Dedifferentiated amniotic fluid mesenchymal stem cell (primary cell): ENCODE data around the gene GABARAPL1.
A peak's percentile ranks its signal among the peaks of the same experiment; 100 is the strongest.
"Not testable (repeated sequence)": the region's sequence is repeated elsewhere in the genome, so short reads cannot be mapped to it uniquely, and the experiment has no call there.

Experiments used
- DNase-seq: peaks from one replicate; pipeline ENCODE4 v3.0.0-alpha.2; 2016; ENCODE audit errors: extremely low spot score

GABARAPL1 gene

DNA sequence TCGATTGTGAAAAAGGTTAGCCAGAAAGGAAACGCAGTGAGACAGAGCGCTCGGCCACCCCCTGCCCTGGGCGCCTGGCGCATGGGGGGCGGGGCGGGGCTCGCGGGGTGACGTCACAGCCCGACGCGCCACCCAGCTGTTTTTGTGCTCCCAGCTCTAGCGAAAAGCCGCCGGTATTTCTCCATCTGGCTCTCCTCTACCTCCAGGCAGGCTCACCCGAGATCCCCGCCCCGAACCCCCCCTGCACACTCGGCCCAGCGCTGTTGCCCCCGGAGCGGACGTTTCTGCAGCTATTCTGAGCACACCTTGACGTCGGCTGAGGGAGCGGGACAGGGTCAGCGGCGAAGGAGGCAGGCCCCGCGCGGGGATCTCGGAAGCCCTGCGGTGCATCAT is at the start of gene GABARAPL1:
Gene GABARAPL1 (plus strand): TSS at position 139 of the 393 bp plus-strand sequence. CDS start 253 bp downstream, at position 392.
- DNase-seq, result peak; percentile 70

DNA sequence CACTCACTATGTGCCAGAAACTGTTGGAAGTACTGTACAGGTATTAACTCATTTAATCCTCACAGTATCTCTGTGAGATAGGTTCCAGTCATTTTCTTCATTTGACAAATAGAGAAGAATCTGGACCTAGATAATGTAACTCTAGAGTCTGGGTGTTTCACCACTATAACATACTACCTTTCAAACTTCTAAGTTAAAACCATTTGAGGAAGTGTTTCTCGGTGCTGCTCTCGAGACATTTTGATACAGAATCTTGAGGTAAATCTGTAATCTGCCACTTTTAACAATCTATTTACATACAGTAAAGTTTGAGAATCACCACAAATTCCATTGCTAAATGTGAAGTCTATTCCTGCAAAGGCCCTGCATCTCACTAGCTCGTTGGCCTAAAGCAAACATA is 49.6 kb upstream of the GABARAPL1 start:
- DNase-seq, result no peak

DNA sequence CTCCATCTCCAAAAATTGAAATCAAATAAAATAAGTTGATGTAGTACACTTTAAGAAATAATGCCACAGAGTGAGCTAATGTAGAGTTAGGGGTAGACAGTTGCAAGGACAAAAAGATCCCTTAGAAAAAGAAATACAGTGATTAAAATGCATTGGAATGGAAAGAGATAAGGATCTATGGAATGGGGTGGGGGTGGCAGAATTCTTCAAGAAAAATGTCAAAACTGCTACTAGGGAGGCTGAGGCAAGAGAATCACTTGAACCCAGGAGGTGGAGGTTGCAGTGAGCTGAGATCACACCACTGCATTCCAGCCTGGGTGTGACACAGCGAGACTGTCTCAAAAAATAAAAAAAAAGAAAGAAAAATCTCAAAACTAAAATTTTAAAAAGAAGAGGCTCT is 47.3 kb upstream of the GABARAPL1 start:
- no peak for DNase-seq

DNA sequence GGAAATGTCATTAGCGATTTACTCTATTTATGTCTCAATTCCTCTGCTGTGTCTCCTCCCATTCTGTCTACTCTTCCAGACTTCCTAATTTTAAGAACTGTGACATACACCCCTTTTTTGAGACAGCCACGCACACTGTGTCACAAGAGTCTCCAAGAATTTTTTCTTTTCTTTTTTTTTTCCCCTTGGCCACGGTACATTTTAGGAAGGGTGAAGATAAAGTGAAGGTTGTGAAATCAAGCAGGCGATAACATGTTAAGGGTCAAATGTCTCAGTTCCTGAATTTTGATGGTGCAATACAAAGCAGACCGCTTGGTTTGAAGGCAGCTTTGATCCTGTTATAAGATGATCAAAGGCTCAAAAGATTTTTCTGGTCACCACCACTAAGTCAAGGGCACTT is 45.1 kb upstream of the GABARAPL1 start:
- DNase-seq, result no peak

DNA sequence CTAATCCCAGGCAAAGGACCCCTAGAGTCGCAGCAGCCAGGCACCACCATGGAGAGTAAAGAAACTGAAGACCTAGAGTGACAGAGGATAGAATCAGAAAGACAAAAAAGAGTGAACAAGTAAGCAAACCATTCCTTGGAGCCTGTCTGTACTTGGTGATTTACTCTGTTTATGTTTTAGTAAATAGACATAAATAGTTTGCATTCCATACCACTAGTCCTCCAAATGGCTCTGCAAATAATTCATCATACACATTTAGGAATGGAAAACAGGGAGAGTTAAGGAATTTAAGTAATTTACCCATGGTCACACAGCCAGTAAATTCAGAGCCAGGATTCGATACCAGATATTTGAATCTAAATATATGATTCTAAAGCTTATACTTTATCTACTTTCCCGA is 43.6 kb upstream of the GABARAPL1 start:
- DNase-seq, result peak; percentile 32

DNA sequence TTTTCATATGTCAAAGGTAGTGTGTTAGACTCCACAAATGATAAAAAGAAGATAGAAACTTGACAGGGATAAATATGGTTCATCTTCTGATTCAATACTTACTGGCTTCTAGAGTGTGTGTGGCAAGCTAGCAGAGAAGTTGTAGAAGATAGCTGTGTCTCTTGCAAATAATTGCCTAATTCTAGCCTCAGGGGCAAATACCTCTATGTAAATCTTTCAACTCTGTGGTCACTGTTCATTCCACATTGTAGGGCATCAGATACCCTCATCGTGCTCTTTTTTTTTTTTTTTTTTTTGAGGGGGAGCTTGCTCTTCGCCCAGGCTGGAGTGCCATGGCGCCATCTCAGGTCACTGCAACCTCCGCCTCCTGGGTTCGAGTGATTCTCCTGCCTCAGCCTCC is 42.5 kb upstream of the GABARAPL1 start:
- DNase-seq, result no peak

DNA sequence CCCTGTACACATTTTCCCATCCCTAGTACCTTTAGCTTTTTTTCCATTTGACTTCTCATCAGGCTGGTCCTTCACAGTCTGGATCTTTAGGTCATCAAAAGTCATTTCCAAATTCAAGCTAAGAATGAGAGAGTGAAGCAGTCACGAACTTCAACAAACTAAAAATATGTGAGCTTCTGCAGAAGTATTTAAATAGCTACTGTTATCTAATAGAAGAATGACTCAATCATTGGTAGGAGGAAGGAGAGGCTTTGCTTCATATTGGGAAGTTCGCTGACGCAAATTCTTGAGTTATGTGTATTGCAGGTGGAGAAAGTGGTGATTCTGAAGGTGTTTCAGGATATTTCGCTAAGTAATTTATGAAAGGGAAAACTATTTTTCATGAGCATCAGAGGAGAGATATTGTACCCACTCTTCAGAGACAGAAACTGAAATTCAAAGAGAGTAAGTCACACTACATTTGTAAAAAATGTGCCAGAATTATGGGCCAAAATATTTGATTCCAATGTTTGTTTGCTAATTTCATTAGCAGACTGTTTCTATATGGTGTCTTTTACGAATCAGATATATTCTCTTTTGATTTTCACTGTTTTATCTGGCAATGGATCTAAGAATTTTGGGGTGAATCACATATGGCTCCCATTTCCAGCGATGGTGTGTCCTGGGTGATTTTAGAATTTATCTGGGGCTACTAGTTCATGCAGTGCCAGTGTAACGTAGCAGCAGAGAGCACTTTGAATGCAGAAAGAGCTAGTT is 40.5 kb upstream of the GABARAPL1 start, which contains the start of gene OLR1:
Gene OLR1 (minus strand): TSS at position 160 of the 756 bp plus-strand sequence. CDS start 55 bp downstream, at position 105.
- no peak for DNase-seq

DNA sequence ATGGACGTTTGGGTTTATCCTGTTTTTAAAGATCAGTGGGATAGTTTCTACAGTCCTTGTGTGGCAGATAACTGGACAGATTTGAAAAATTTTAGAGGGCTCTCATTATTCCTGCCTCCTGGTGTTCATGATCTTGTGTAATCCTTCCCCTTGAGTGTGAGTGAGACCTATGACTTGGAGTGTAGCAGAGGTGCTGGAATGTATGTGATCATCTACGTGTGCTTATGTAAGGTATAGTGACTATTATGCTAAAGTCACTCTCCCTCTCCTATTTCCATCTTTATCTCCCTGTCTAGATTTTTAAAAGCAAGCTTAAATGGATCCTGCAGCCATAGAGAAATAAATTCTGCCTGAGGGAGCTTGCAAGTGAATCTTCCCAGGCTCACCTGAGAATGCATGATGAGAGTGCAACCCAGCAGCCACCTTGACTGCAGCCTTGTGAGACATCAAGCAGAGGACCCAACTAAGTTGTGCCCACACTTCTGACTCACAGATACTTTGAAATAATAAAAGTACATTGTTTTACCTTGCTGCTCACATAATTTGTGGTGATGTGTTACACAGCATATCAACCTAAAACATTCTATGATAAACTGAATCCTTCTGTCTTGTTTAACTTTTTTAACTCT is 37.6 kb upstream of the GABARAPL1 start:
- no peak for DNase-seq

DNA sequence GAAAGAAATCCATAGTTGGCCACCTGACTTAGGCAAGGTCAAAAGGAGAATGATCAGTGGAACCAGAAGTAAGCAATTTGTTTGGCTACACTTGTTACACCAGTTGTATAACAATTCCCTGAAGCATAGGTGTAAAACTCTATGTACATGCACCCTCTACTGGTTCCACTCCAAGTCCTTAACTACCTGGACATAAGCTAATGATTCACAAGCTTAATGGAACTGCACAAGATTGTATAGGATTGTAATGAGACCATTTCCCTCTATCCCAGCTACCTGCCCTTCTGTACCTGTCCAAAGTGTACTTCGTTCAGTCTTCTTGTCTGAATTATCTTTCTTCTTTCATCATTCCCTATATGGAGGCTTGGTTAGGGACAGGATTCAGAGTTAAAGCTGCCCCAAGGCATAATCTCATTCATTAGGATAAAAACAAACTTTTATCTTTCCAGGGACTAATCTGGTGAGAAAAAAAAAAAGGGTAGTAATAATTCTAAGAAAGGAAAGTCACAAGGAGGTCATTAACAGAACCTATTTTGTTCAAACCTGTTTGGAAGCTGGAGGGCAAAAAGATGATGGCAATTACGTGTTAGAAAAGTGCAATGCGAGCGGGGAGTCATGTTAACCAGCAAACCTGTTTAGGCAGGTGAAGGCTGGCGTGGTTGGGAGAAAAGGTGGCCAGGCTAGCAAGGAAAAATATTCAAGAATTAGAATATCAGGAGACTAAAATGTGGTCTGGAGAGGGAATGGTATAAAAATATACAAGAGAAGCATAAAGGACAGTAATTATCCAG is 36.6 kb upstream of the GABARAPL1 start:
- DNase-seq, result no peak

DNA sequence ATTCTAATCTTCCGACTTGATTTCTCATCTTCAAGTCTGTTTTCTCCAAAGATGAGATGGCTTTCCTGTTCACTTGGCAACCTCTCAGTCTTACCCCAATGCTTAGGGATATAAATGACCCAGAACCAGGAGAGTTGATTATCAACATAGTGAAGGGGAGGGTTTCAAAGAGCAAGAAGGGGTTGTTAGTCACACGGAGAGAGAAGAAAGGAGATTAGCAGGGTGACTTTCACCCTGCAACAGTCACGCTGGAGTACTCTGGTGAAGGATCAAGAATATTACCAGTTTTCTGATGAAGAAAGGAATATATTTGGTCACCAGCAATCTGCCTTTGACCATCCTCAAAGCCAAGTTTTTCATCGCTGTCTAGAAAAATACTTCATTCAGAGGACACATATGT is 33.9 kb upstream of the GABARAPL1 start, which contains the start of gene TMEM52B:
Gene TMEM52B (plus strand): TSS at position 212 of the 400 bp plus-strand sequence. CDS start 543 bp downstream, outside the sequence.
- DNase-seq, result no peak

DNA sequence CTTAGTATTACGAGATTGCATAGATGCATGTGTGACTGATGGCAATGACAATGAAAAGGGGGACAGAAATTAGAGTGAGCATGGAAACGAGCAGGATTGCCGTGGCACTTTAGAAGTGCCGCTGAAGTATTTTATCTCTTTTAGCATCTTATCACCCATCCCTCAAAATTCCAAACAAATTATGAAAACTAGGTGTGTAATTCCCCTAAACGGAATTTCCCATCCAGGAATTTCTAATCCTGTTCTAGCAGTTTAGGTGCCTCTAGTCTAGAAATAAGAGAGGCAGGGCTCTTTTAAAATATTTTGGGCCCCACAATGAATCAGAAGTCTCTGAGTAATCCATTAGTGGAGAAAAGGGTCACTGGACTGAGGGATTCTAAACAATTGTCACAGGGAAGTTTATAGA is 32.9 kb upstream of the GABARAPL1 start:
- DNase-seq, result no peak

DNA sequence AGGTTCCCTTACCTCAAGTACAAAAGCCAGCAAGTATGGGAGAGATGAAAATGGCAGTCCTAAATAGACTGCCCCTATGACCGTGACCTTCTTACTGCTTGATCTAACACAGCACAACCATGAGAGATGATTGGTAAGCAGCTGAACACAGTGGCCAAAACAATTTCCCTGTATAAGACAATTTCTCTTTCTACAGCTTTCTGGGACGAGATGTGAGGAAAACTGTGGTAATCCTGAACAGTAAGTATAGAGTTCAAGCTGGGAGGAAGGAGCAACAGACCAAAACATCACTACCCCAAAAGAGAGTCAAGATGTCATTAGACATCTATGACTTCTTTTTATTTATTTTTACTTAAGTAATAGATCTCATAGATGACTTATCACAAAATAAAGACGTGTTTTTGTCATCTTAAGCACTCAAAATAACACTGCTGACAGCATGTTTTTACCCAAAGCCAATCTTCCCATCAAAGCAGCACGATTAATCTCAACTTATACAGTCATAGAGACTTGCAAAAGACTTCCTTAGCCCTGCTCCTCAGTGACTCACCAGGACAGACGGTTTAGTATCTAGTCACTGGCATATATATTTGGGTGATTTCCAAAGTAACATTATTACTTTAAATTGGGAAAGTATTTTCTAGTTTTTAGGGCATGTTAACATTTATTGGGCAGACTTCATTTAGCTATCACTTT is 30.2 kb upstream of the GABARAPL1 start:
- peak; percentile 35 for DNase-seq

DNA sequence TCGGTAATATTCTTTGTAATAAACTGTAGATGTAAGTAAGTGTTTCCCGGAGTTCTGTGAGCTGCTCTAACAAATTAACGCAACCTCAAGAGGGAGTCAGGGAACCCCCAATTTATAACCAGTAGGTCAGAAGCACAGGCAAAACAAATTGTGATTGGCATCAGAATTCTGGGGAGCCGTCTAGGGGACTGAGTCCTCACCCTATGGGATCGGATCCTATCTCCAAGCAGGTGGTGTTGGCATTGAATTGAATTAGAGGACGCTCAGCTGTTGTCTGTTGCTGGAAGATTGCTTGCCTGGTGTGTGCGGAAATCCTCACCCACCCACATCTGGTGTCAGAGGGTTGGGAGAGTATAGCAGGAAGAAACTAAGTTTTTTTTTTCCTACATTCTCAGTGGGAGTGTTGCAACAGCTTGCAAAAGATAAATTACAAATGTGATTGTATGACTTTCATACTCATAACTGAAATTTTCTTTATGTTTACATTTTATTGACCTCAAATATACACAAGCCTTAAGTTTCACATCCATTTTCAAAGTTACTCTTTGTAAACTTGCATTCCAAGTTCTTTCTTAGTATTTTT is 28.3 kb upstream of the GABARAPL1 start:
- DNase-seq, result peak; percentile 80

DNA sequence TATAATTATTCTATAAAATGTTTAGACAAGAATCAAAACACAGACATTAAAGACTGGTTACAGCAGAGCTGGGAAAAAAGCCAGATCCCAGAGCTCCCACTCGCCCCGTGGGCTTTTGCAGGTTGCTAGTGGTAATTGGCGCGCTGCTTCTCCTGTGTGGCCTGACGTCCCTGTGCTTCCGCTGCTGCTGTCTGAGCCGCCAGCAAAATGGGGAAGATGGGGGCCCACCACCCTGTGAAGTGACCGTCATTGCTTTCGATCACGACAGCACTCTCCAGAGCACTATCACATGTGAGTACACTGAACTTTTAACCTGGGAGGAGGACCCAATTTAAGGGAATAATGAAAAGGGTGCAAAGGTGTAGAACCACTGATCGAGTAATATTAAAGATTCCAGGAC is 26.4 kb upstream of the GABARAPL1 start:
- no peak for DNase-seq

DNA sequence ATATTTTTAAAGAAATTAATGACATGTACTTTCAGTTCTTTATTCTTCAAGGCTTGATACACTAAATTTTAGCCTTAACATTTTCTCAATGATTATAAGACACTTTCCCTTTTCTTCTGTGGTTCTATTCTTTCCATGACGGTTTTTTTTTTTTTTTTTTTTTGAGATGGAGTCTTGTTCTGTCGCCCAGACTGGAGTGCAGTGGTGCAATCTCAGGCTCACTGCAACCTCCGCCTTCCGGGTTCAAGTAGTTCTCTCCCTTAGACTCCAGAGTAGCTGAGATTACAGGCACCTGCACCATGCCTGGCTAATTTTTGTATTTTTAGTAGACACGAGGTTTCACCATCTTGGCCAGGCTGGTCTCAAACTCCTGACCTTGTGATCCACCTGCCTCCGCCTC is 25.7 kb upstream of the GABARAPL1 start:
- DNase-seq, result not testable (repeated sequence)

DNA sequence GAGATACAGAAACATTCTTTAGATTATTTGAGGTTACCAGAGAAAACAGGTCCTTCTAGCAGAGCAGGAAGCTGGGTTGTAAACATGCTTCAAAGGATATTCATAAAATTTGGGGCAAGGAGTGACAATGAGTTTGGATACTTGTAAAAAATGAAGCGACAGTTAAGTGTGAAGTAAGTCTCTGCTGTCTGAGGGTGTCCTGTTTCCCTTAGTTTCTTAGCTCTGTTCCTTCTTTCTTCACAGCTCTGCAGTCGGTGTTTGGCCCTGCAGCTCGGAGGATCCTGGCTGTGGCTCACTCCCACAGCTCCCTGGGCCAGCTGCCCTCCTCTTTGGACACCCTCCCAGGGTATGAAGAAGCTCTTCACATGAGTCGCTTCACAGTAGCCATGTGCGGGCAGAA is 23.0 kb upstream of the GABARAPL1 start:
- no peak for DNase-seq

DNA sequence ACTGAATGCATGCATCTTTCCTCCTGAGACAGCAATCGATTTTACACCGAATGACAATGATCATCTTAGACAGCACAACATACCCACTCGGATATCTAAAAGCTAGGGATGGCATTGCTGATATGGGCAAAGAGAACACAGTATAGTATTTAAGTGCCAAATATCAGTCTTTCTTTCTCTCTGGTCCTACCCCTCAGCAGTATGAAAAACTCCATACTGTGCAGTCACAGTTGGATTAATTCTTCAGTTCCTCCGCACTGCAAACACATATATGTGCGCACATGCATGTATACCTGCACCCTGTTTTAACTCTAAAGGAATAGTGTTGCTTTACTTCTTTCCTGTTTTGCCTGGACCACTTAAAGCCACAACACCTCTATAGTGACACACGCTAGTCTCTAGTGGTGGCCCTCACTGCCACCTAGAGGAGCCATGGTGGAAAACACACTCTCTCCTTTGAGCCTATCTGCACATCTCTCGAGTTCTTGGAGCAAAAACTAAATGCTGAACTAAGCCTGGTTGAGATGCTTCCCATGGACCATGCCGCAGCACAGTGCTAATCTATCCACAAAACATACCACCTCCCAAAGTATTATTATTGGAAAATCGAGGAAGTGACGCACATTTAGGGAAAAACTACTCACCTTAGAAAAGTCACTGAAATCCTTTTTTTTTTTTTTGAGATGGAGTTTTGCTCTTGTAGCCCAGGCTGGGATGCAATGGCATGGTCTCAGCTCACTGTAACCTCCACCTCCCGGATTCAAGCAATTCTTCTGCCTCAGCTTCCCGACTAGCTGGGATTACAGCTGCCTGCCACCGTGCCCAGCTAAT is 21.9 kb upstream of the GABARAPL1 start:
- peak; percentile 69 for DNase-seq

DNA sequence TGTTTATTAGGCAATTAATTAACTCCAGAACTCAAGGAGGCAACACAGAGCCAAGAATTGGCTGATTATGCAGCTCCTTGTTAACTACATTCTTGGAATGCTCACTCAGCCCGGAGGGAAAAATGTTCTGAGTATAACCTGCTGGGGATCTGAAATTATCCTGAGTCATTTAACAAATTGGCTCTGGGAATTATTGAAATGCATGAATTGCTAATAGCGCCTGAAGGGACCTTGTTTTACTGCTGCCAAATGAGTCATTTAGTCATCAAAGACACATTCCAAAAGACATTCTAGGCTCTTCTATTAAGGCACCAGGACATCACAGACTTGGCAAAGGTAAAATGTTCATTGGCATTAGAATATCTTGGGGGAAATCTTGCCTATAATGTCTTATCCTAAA is 20.8 kb upstream of the GABARAPL1 start:
- no peak for DNase-seq

DNA sequence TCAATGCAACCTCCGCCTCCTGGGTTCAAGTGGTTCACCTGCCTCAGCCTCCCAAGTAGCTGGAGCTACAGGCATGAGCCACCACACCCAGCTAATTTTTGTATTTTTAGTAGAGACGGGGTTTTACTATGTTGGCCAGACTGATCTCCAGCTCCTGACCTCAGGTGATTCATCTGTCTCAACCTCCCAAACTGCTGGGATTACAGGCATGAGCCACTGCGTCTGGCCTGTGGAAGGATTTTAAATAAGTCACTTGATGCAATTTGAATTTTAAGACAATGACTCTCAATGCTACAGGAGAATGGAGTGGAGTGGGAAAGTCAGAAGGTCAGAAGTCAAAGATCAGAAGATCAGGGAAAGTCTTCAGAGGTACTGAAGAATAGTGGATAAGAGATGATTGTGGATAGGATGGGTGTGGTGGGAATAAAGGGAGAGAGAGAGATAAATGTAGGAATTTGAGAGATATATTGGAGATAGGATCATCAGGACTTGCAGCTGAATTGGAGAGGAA is 18.5 kb upstream of the GABARAPL1 start:
- no peak for DNase-seq

DNA sequence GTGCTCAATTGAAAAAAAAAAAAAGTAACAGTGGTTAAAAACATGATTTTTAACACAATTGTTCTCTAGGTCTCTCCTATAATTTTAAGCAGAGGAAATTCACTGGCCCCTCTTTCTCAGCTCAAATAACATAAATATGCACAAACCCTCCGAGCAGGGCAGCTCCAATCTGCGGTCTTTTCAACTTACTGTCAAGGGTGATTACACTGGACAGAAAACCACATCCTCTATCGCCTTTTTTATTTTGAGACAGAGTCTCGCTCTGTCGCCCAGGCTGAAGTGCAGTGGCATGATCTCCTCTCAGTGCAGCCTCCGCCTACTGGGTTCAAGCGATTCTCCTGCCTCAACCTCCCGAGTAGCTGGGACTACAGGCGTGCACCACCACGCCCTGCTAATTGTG is 16.5 kb upstream of the GABARAPL1 start:
- DNase-seq, result no peak
